ENCODE data around the gene FAM135A. TPM values are rescaled to one million over a fixed set of nuclear protein-coding genes. Genes with fewer than 3 reads are reported as not detected.

Gene FAM135A
- total and polyA plus RNA-seq, 2 of the 4 experiments (the other 2 are of a cell fraction), result 2.2 to 7.9 TPM

GRCh38 chr6:70375166-70375565 is 38.1 kb upstream of the FAM135A start:
- no peak overlapping the region for H2AK9ac ChIP-seq (replicated peaks; ENCODE audit: low read depth, low read length, poor library complexity)
- no peak overlapping the region for H3K14ac ChIP-seq (replicated peaks; ENCODE audit: low read depth, low read length)
- H2BK20ac ChIP-seq (ENCODE audit: low read depth, low read length), result no peak overlapping the region
- no peaks in the 10 kb centered on the region for H3K4me1 ChIP-seq (ENCODE audit: control insufficient read depth, insufficient read depth, low read length)
- no peak overlapping the region for H2AFZ ChIP-seq (replicated peaks; ENCODE audit: low read length, poor library complexity)
- no peak overlapping the region for H2AK5ac ChIP-seq (ENCODE audit: low read depth, low read length)
- no peaks in the 10 kb centered on the region for H3K79me1 ChIP-seq (ENCODE audit: low read depth in 1 of 2, low read length in 2 of 2)
- no peak overlapping the region for H2BK5ac ChIP-seq (ENCODE audit: low read depth, low read length, poor library complexity, severe bottlenecking)
- DNase-seq (peak; percentile 49), ATAC-seq (ENCODE audit: low read depth) (peak; percentile 59; the same call in 1 of the 2 replicates)
- H3K18ac ChIP-seq (ENCODE audit: low read depth, low read length), result no peak overlapping the region
- no peak overlapping the region for H3K23ac ChIP-seq (ENCODE audit: low read depth, low read length)
- dilution Hi-C loops (cut with HindIII; ENCODE audit: low sequenced_read_pairs, unreplicated experiment), result no loop called here
- CTCF ChIA-PET, result interaction anchor here (0.6 kb wide), 1 partner anchor 42 kb away, joined by 3 read pairs; no protein-coding TSS in a partner anchor
- TF ChIP-seq MAFK (IDR thresholded peaks at IDR 0.05; ENCODE audit: low read depth, low read length), result no peak
- TF ChIP-seq MXI1 (IDR thresholded peaks at IDR 0.05; ENCODE audit: borderline replicate concordance, low read depth, low read length), result no peak
- H3K56ac ChIP-seq (ENCODE audit: extremely low read depth, insufficient read depth, low read length), result no peak overlapping the region
- no TSS peak for BruUV-seq (replicated peaks)
- in situ Hi-C loops (cut with MboI; ENCODE audit: low sequenced_read_pairs), result no loop called here
- no peak overlapping the region for H3K4me3 ChIP-seq (ENCODE audit: insufficient read depth, low read depth, low read length)
- H4K8ac ChIP-seq (ENCODE audit: low read depth in 2 of 2, low read length in 2 of 2), result no peak overlapping the region
- WGBS, 2 experiments (ENCODE audit: extremely low coverage in 2 of 2, insufficient read length in 1 of 2), result no CpG with 5 or more reads among the region's 3 CpGs
- intact Hi-C loops (cut with micrococcal nuclease), result loop anchor here (10.0 kb wide), 2 partner anchors 190 to 510 kb away; partner anchors contain the start of gene SDHAF4
- POLR2A ChIA-PET (ENCODE audit: unreplicated experiment), result no interaction called here
- no peak overlapping the region for H3K9ac ChIP-seq (ENCODE audit: low read depth, low read length)
- H3K9me3 ChIP-seq (ENCODE audit: control insufficient read depth, insufficient read depth, low read length), result no peaks in the 10 kb centered on the region
- H4K5ac ChIP-seq (ENCODE audit: low read depth, low read length), result no peak overlapping the region
- H3K4me2 ChIP-seq (ENCODE audit: low read depth, low read length), result no peak overlapping the region
- no peaks in the 10 kb centered on the region for H3K36me3 ChIP-seq (ENCODE audit: control insufficient read depth, insufficient read depth, low read length)
- peaks cover 2% of the 10 kb centered on the region for H3K27me3 ChIP-seq (ENCODE audit: control insufficient read depth, insufficient read depth, low read length)
- H3K4ac ChIP-seq (ENCODE audit: low read depth, low read length), result no peak overlapping the region
- H2BK120ac ChIP-seq (ENCODE audit: low read depth, low read length), result no peak overlapping the region
- H4K20me1 ChIP-seq (ENCODE audit: insufficient read depth, low read length), result no peaks in the 10 kb centered on the region
- H4K91ac ChIP-seq (ENCODE audit: insufficient read depth, low read depth, low read length), result no peak overlapping the region
- H3K27ac ChIP-seq (ENCODE audit: insufficient read depth, low read length), result no peak overlapping the region
- no peaks in the 10 kb centered on the region for H3K9me1 ChIP-seq (ENCODE audit: insufficient read depth, low read length)
- no peak overlapping the region for H2BK15ac ChIP-seq (ENCODE audit: low read depth, low read length)

All from IMR-90 (cell line).